Activated T-cell treated with anti-CD3 and anti-CD28 coated beads for 24 hours (primary cell): ENCODE data around the gene UPF1.

Experiments used
- DNase-seq: peaks from one replicate; pipeline ENCODE4 v3.0.0-alpha.2; 2020; ENCODE audit warnings: low read depth

The UPF1 gene

GRCh38 chr19:18831524-18832305, at the start of gene UPF1:
TSS of gene UPF1 (plus strand) at chr19:18831959. CDS start at chr19:18832210, 251 bp downstream.
- DNase-seq, result peak; percentile 95

GRCh38 chr19:18782559-18783225, 49.1 kb upstream of the UPF1 start:
- no peak for DNase-seq

- no peak for DNase-seq
Observed at GRCh38 chr19:18783958-18784785, 47.6 kb upstream of the UPF1 start.

- DNase-seq, result no peak
Observed at GRCh38 chr19:18784786-18785120, 47.0 kb upstream of the UPF1 start.

GRCh38 chr19:18785179-18786124, 46.3 kb upstream of the UPF1 start:
- DNase-seq, result peak; percentile 60

- no peak for DNase-seq
Observed at GRCh38 chr19:18788529-18789421, 43.0 kb upstream of the UPF1 start.

- no peak for DNase-seq
Observed at GRCh38 chr19:18789422-18789869, 42.3 kb upstream of the UPF1 start.

GRCh38 chr19:18789883-18790565, 41.7 kb upstream of the UPF1 start:
- DNase-seq, result no peak

GRCh38 chr19:18790566-18791314, 41.0 kb upstream of the UPF1 start, which contains the start of gene COMP:
TSS of gene COMP (minus strand) at chr19:18791305. CDS start at chr19:18791269, 36 bp downstream.
- DNase-seq, result no peak

- no peak for DNase-seq
Observed at GRCh38 chr19:18791315-18791678, 40.5 kb upstream of the UPF1 start.

- DNase-seq, result no peak
Observed at GRCh38 chr19:18792661-18793060, 39.1 kb upstream of the UPF1 start.

- DNase-seq, result no peak
Observed at GRCh38 chr19:18793144-18794028, 38.4 kb upstream of the UPF1 start.

- no peak for DNase-seq
Observed at GRCh38 chr19:18794029-18794313, 37.8 kb upstream of the UPF1 start.

GRCh38 chr19:18794692-18795091, 37.1 kb upstream of the UPF1 start:
- no peak for DNase-seq

GRCh38 chr19:18795540-18795939, 36.2 kb upstream of the UPF1 start:
- DNase-seq, result no peak

- no peak for DNase-seq
Observed at GRCh38 chr19:18796239-18796638, 35.5 kb upstream of the UPF1 start.

- DNase-seq, result no peak
Observed at GRCh38 chr19:18798384-18799352, 33.1 kb upstream of the UPF1 start.
